Ovary (tissue), 9 donors: ENCODE measurements around the gene RRP15. TPM values are rescaled to one million over a fixed set of nuclear protein-coding genes. Genes with fewer than 3 reads are reported as not detected.

Experiments
- DNase-seq, 5 donors: peaks; one replicate each; pipeline ENCODE4 v3.0.0-alpha.2; 2019 to 2020
- H3K27ac ChIP-seq, 2 donors: fragments of 200-600 bp; one replicate each; pipeline versions ENCODE4 v1.5.1 to v1.8.0; 2019 to 2022
- H3K27me3 ChIP-seq: fragments of 200-600 bp; one replicate; pipeline ENCODE4 v1.8.0; 2022
- H3K36me3 ChIP-seq: fragments of 200-600 bp; sonication (generic); one replicate; pipeline ENCODE4 v1.5.1; 2019
- H3K4me1 ChIP-seq: one replicate; pipeline ENCODE4 v1.8.1; 2013; ENCODE audit warnings: mild to moderate bottlenecking, moderate library complexity; ENCODE audit not compliant: insufficient read depth
- H3K4me3 ChIP-seq: fragments of 200-600 bp; sonication (generic); one replicate; pipeline ENCODE4 v1.5.1; 2017
- H3K9me3 ChIP-seq, 2 donors: fragments of 200-600 bp in 1 of 2; sonication (generic) in 1 of 2; one replicate each; pipeline versions ENCODE4 v1.5.1 to v1.8.1; 2013 to 2019; ENCODE audit warnings: mild to moderate bottlenecking in 1 of 2, moderate library complexity in 1 of 2
- CTCF ChIP-seq, 3 donors: fragments of 450-650 bp in 2 of 3; fragments of 200-600 bp in 1 of 3; IDR thresholded peaks; one replicate each; pipeline versions ENCODE4 v1.5.1 to v1.8.0; 2016 to 2022; ENCODE audit warnings: antibody characterized with exemption in 3 of 3, mild to moderate bottlenecking in 1 of 3
- EP300 ChIP-seq: sonication (generic); formaldehyde crosslinking; IDR thresholded peaks from one replicate; pipeline ENCODE4 v1.6.1; 2017; ENCODE audit warnings: antibody characterized with exemption
- POLR2A ChIP-seq: fragments of 450-650 bp; IDR thresholded peaks from one replicate; pipeline ENCODE4 v1.6.1; 2017; ENCODE audit warnings: antibody characterized with exemption, mild to moderate bottlenecking, moderate library complexity
- WGBS, 3 donors: extraction: QIAGEN DNeasy Blood & Tissue Kit in 1 of 3; methylation state at CpG; one replicate each; pipeline versions ENCODE4 v1.1.5 to v1.1.7; 2013 to 2017; 5-methylcytosine and 5-hydroxymethylcytosine counted together
- intact Hi-C, 4 donors: fragments of 100-400 bp; cut with DNase I; formaldehyde crosslinking; loops; one replicate each; pipeline versions ENCODE4 v1.11.0 to v1.15.1; 2022 to 2023
- polyA plus RNA-seq, 2 donors: library from polyadenylated mRNA; stranded (reverse); fragments of 200-250 nt in 1 of 2; fragments of 350-450 nt in 1 of 2; fragmentation: Illumina TruSeq in 1 of 2; extraction: RNeasy Lipid Tissue Mini Kit (QIAGEN cat#74804) in 1 of 2; gene quantifications; one replicate each; pipeline ENCODE4 v1.2.3, GENCODE V29; 2013 to 2014
- total RNA-seq, 7 donors: library from RNA; depleted of rRNA in 2 of 7; stranded (reverse); fragments of >200 nt in 2 of 7; fragmentation: NEBNext Ultra II Directional in 3 of 7; extraction: Animal tissue kit (Norgen Biotek cat#: 25700) in 3 of 7; gene quantifications; one replicate each; pipeline versions ENCODE4 v1.1.0 to v1.2.4, GENCODE V29; 2016 to 2023
- donor health status: DM: no; HTN: no; CAD: no; lungs with moderate emphysema.
- donor health status: DM: no; HTN: no; CAD: no.
- donor health status: Bipolar disorder and iron deficiency.
- donor health status: DM: yes; HTN: yes; CAD: no.
- donor health status: DM: no; HTN: no; CAD: no.
- donor health status: DM: yes; HTN: yes; CAD: no.

The RRP15 gene
- total and polyA plus RNA-seq, 9 donors = 2.3 to 27.9 (median 17.7) TPM

- no peaks in the 10 kb centered on the region for H3K27me3 ChIP-seq
- H3K4me1 ChIP-seq = no peaks in the 10 kb centered on the region
- DNase-seq = no peak
- H3K36me3 ChIP-seq = no peaks in the 10 kb centered on the region
- 97 to 98% (median 97%) methylated on average over 2 of the region's 2 CpGs for WGBS, 3 donors
- no peak for TF ChIP-seq POLR2A
- TF ChIP-seq CTCF (IDR thresholded peaks at IDR 0.05) = no peak
- TF ChIP-seq EP300 = no peak
- no peak overlapping the region for H3K4me3 ChIP-seq
- H3K9me3 ChIP-seq = no peaks in the 10 kb centered on the region
- intact Hi-C loops = no loop called here
- H3K27ac ChIP-seq = no peak overlapping the region
Observed at GRCh38 chr1:218296162-218296561, 11.1 kb downstream of the RRP15 start.

GRCh38 chr1:218297461-218297860 is 12.4 kb downstream of the RRP15 start:
- Histone ChIP-seq H3K9me3 (no peaks in the 10 kb centered on the region), H3K27ac (no peak overlapping the region), H3K4me1 (no peaks in the 10 kb centered on the region), H3K36me3 (no peaks in the 10 kb centered on the region), H3K4me3 (no peak overlapping the region), H3K27me3 (no peaks in the 10 kb centered on the region)
- intact Hi-C loops = no loop called here
- DNase-seq = no peak
- 71 to 77% (median 72%) methylated on average over 2 of the region's 2 CpGs for WGBS, 3 donors
- TF ChIP-seq CTCF (IDR thresholded peaks at IDR 0.05) (no peak), EP300 (no peak), POLR2A (no peak)

GRCh38 chr1:218297867-218298266 is 12.8 kb downstream of the RRP15 start:
- 95 to 98% (median 97%) methylated on average over 1 of the region's 1 CpG for WGBS, 3 donors
- Histone ChIP-seq H3K9me3 (no peaks in the 10 kb centered on the region), H3K27ac (no peak overlapping the region), H3K4me3 (no peak overlapping the region), H3K36me3 (no peaks in the 10 kb centered on the region), H3K27me3 (no peaks in the 10 kb centered on the region), H3K4me1 (no peaks in the 10 kb centered on the region)
- no peak for DNase-seq
- TF ChIP-seq POLR2A = no peak
- TF ChIP-seq CTCF (IDR thresholded peaks at IDR 0.05) = no peak
- TF ChIP-seq EP300 = no peak
- intact Hi-C loops = no loop called here

DNA sequence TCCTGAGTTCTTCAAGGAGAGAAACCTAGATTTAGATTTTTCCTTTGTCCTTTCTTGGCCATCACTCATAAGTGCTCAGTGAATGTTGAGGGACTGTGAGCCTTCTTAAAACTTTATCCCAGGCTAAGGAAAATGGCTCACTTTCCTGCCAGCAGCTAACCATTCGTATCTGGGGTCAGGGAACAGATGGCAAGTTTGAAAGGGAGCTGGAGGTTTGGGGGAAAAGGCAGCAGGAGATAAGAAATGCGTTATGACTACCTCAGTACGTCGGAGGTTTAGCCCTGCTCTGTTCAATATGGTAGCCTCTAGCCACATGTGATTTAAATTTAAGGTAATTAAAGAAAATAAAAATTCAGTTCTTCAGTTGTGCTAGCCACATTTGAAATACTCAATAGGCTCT is 13.3 kb downstream of the RRP15 start:
- no peak for DNase-seq
- intact Hi-C loops = no loop called here
- H3K4me3 ChIP-seq = no peak overlapping the region
- no peaks in the 10 kb centered on the region for H3K36me3 ChIP-seq
- TF ChIP-seq EP300 (no peak), POLR2A (no peak), CTCF (IDR thresholded peaks at IDR 0.05) (no peak)
- WGBS, 3 donors = 55 to 74% (median 61%) methylated on average over 4 of the region's 4 CpGs
- H3K9me3 ChIP-seq = no peaks in the 10 kb centered on the region
- no peak overlapping the region for H3K27ac ChIP-seq
- H3K27me3 ChIP-seq = no peaks in the 10 kb centered on the region
- H3K4me1 ChIP-seq = no peaks in the 10 kb centered on the region

GRCh38 chr1:218299416-218299815 is 14.3 kb downstream of the RRP15 start:
- Histone ChIP-seq H3K36me3 (no peaks in the 10 kb centered on the region), H3K27ac (no peak overlapping the region), H3K27me3 (no peaks in the 10 kb centered on the region), H3K9me3 (no peaks in the 10 kb centered on the region), H3K4me1 (no peaks in the 10 kb centered on the region), H3K4me3 (no peak overlapping the region)
- 38 to 55% (median 42%) methylated on average over 2 of the region's 2 CpGs for WGBS, 3 donors
- DNase-seq = no peak
- TF ChIP-seq EP300 = no peak
- no peak for TF ChIP-seq POLR2A
- TF ChIP-seq CTCF (IDR thresholded peaks at IDR 0.05) = no peak
- intact Hi-C loops = no loop called here
